Neural cell (in vitro differentiated cells): Measurements from ENCODE around the gene PSORS1C2. TPM values are rescaled to one million over a fixed set of nuclear protein-coding genes. Genes with fewer than 3 reads are reported as not detected.

Experiments used
- H2AFZ ChIP-seq: fragments of 200-600, 300-800 bp; sonication (generic), shearing (Covaris generic); 2 replicates; pipeline ENCODE4 v1.6.0; 2014; ENCODE audit warnings: low read depth, mild to moderate bottlenecking, antibody characterized with exemption, low read length, moderate library complexity
- H3F3A ChIP-seq: fragments of 200-600 bp; shearing (Covaris generic); 2 replicates; pipeline ENCODE4 v1.6.1; 2016; ENCODE audit warnings: mild to moderate bottlenecking, moderate library complexity, mixed read lengths, antibody characterized with exemption, low read length; ENCODE audit not compliant: insufficient read depth, poor library complexity, severe bottlenecking
- H3K27ac ChIP-seq: fragments of 200-600, 300-800 bp; sonication (generic), shearing (Covaris generic); 2 replicates; pipeline ENCODE4 v1.5.1; 2014; ENCODE audit warnings: mild to moderate bottlenecking, low read length, moderate library complexity
- H3K27me3 ChIP-seq: fragments of 300-800, 200-600 bp; sonication (generic), shearing (Covaris generic); 2 replicates; pipeline ENCODE4 v1.6.0; 2014; ENCODE audit warnings: mild to moderate bottlenecking, low read depth, low read length, moderate library complexity; ENCODE audit not compliant: insufficient read depth
- H3K36me3 ChIP-seq: fragments of 300-800, 200-600 bp; sonication (generic), shearing (Covaris generic); 2 replicates; pipeline ENCODE4 v1.5.1; 2014; ENCODE audit warnings: mild to moderate bottlenecking, antibody characterized with exemption, low read length, moderate library complexity; ENCODE audit not compliant: insufficient read depth
- H3K4me2 ChIP-seq: fragments of 300-800, 200-600 bp; sonication (generic), shearing (Covaris generic); 2 replicates; pipeline ENCODE4 v1.6.0; 2014; ENCODE audit warnings: mild to moderate bottlenecking, low read length
- H3K4me3 ChIP-seq: fragments of 300-800, 200-600 bp; sonication (generic), shearing (Covaris generic); 2 replicates; pipeline ENCODE4 v1.5.1; 2014; ENCODE audit warnings: mild to moderate bottlenecking, low read length, moderate library complexity
- H3K79me2 ChIP-seq: fragments of 200-600 bp; shearing (Covaris generic); replicated peaks from 2 replicates; pipeline ENCODE4 v1.6.0; 2014; ENCODE audit warnings: mild to moderate bottlenecking, low read length, moderate library complexity; ENCODE audit not compliant: insufficient read depth
- H3K9ac ChIP-seq: fragments of 300-800, 200-600 bp; sonication (generic), shearing (Covaris generic); 2 replicates; pipeline ENCODE4 v1.6.1; 2016; ENCODE audit warnings: mild to moderate bottlenecking, low read length, mixed read lengths
- H3K9me2 ChIP-seq: fragments of 200-600 bp; shearing (Covaris generic); 2 replicates; pipeline ENCODE4 v1.6.1; 2016; ENCODE audit warnings: mild to moderate bottlenecking, low read length, mixed read lengths; ENCODE audit not compliant: insufficient read depth
- H3K9me3 ChIP-seq: fragments of 200-600, 300-800 bp; sonication (generic), shearing (Covaris generic); 2 replicates; pipeline ENCODE4 v1.6.1; 2016; ENCODE audit warnings: mild to moderate bottlenecking, mixed run types, low read length, moderate library complexity, mixed read lengths
- H4K20me1 ChIP-seq: fragments of 200-600 bp; shearing (Covaris generic); 2 replicates; pipeline ENCODE4 v1.6.1; 2016; ENCODE audit warnings: mild to moderate bottlenecking, mixed run types; ENCODE audit not compliant: insufficient read depth
- EP300 ChIP-seq: fragments of 450-650 bp; conservative IDR thresholded peaks from 2 replicates; pipeline ENCODE4 v1.6.1; 2014; ENCODE audit warnings: antibody characterized with exemption, mild to moderate bottlenecking, moderate library complexity; ENCODE audit not compliant: poor library complexity, severe bottlenecking
- EZH2 ChIP-seq: fragments of 200-600, 300-800 bp; shearing (Covaris generic), sonication (generic); IDR thresholded peaks from 2 replicates; pipeline ENCODE4 v1.6.1; 2014; ENCODE audit warnings: antibody characterized with exemption, low read length, borderline replicate concordance, mild to moderate bottlenecking; ENCODE audit not compliant: insufficient read depth, poor library complexity, severe bottlenecking
- MXI1 ChIP-seq: fragments of 450-650 bp; conservative IDR thresholded peaks from 2 replicates; pipeline ENCODE4 v1.6.1; 2014; ENCODE audit warnings: antibody characterized with exemption, mild to moderate bottlenecking; ENCODE audit not compliant: poor library complexity, severe bottlenecking
- POLR2AphosphoS5 ChIP-seq: IDR thresholded peaks from 2 replicates; pipeline ENCODE4 v1.6.1; 2012
- RAD21 ChIP-seq: fragments of 450-650 bp; conservative IDR thresholded peaks from 2 replicates; pipeline ENCODE4 v1.6.1; 2014; ENCODE audit warnings: antibody characterized with exemption, mild to moderate bottlenecking, moderate library complexity
- REST ChIP-seq: IDR thresholded peaks from 2 replicates; pipeline ENCODE4 v1.6.1; 2012; ENCODE audit warnings: borderline replicate concordance
- SMC3 ChIP-seq: fragments of 450-650 bp; conservative IDR thresholded peaks from 2 replicates; pipeline ENCODE4 v1.6.1; 2014; ENCODE audit warnings: antibody characterized with exemption, mild to moderate bottlenecking, moderate library complexity; ENCODE audit not compliant: poor library complexity
- TAF1 ChIP-seq: IDR thresholded peaks from 2 replicates; pipeline ENCODE4 v1.6.1; 2012; ENCODE audit warnings: low read depth
- polyA plus RNA-seq: library from polyadenylated mRNA; depleted of rRNA; stranded (reverse); fragments of >200 nt; gene quantifications from 2 replicates; pipeline ENCODE4 v1.2.3, GENCODE V29; 2014
- TF ChIP-seq, protein P1 (sequence below): fragments of 450-650 bp; IDR thresholded peaks from 2 replicates; pipeline ENCODE4 v1.5.1; 2014; ENCODE audit warnings: antibody characterized with exemption, mild to moderate bottlenecking, moderate library complexity; ENCODE audit not compliant: poor library complexity, severe bottlenecking

PSORS1C2 gene
- polyA plus RNA-seq, 1 donor from 2014 or later: not detected

DNA sequence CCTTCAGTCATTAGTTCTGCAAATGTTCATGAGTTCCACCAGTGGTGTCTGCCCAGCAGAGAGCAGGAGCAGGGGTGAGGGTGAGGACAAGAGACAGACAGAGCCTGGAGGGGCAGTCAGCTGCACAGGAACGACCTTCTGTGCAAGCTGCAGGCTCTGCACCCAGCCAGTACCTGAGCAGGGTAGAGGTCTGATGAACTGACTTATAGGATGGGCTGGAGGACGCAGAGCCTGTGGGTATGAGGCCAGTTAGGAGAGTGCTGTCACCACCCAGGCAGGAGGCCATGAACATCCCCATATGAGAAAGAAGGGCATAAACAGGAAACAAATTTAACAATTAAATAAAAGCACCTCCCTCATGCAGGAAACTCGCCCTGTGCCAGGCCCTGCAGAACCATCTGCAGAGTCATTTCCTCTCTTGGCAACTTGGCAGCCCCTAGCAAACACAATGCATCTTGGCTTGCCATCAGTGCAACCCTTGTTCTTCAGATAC is 44.4 kb downstream of the PSORS1C2 start:
- Histone ChIP-seq H3F3A (no peaks in the 10 kb centered on the region), H3K36me3 (no peaks in the 10 kb centered on the region), H3K4me2 (no peak overlapping the region), H3K4me3 (no peak overlapping the region), H3K27ac (no peak overlapping the region), H3K9me2 (no peaks in the 10 kb centered on the region), H3K79me2 (no peaks in the 10 kb centered on the region), H2AFZ (no peak overlapping the region), H3K27me3 (no peaks in the 10 kb centered on the region), H3K9ac (no peak overlapping the region), H4K20me1 (no peaks in the 10 kb centered on the region), H3K9me3 (no peaks in the 10 kb centered on the region)
- TF ChIP-seq, protein P1, sequence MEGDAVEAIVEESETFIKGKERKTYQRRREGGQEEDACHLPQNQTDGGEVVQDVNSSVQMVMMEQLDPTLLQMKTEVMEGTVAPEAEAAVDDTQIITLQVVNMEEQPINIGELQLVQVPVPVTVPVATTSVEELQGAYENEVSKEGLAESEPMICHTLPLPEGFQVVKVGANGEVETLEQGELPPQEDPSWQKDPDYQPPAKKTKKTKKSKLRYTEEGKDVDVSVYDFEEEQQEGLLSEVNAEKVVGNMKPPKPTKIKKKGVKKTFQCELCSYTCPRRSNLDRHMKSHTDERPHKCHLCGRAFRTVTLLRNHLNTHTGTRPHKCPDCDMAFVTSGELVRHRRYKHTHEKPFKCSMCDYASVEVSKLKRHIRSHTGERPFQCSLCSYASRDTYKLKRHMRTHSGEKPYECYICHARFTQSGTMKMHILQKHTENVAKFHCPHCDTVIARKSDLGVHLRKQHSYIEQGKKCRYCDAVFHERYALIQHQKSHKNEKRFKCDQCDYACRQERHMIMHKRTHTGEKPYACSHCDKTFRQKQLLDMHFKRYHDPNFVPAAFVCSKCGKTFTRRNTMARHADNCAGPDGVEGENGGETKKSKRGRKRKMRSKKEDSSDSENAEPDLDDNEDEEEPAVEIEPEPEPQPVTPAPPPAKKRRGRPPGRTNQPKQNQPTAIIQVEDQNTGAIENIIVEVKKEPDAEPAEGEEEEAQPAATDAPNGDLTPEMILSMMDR: no peak
- TF ChIP-seq EZH2: no peak
- TF ChIP-seq POLR2AphosphoS5: no peak
- TF ChIP-seq SMC3: no peak
- no peak for TF ChIP-seq MXI1
- no peak for TF ChIP-seq REST
- TF ChIP-seq EP300: no peak
- no peak for TF ChIP-seq TAF1

DNA sequence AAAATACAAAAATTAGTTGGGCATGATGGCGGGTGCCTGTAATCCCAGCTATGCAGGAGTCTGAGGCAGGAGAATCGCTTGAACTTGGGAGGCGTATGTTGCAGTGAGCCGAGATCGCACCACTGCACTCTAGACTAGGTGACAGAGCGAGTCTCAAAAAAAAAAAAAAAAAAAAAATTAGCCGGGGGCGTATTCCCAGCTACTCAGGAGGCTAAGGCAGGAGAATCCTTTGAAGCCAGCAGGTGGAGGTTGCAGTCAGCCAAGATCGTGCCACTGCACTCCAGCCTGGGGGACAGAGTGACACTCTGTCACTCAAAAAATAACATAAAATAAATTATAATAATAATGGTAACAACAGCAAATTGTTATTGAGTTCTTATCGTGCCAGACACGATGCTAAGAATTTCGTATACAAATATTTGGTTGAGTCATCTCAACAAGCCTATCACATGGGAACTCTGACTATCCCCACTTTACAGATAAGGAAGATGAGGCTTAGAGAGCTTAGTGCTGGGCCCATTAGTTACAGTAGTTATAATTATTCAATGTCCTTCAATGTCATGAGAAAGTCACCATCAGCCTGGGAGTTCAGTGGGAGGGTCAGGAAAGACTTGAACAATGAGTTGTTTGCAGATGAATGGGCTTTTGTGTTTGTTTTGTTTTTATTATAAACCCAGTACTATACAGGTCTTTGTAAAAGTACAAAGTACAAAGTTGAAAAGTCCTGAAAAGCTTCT is 45.9 kb downstream of the PSORS1C2 start:
- H3K27me3 ChIP-seq: no peaks in the 10 kb centered on the region
- no peaks in the 10 kb centered on the region for H3K36me3 ChIP-seq
- H3K4me3 ChIP-seq: no peak overlapping the region
- H3K79me2 ChIP-seq: no peaks in the 10 kb centered on the region
- no peak overlapping the region for H3K27ac ChIP-seq
- no peaks in the 10 kb centered on the region for H4K20me1 ChIP-seq
- no peaks in the 10 kb centered on the region for H3K9me3 ChIP-seq
- H3F3A ChIP-seq: no peaks in the 10 kb centered on the region
- TF ChIP-seq REST (no peak), EP300 (no peak), POLR2AphosphoS5 (no peak), MXI1 (no peak), EZH2 (no peak), SMC3 (no peak), RAD21 (no peak), TAF1 (no peak)
- TF ChIP-seq, protein P1: no peak
- no peak overlapping the region for H2AFZ ChIP-seq
- H3K9ac ChIP-seq: no peak overlapping the region
- H3K4me2 ChIP-seq: no peak overlapping the region
- H3K9me2 ChIP-seq: no peaks in the 10 kb centered on the region
